ENCODE measurements around the gene SNAI1.

GRCh38 chr20:50029083-50029696 lies 46.4 kb downstream of the SNAI1 start:
- TF ChIP-seq EZH2 (IDR thresholded peaks at IDR 0.05; ENCODE audit: insufficient read depth, poor library complexity, severe bottlenecking) (no peak), EZH2phosphoT487 (IDR thresholded peaks at IDR 0.05; ENCODE audit: insufficient read depth, low read depth) (no peak)

All from GM23248 (cell line).